Mononuclear cell (primary cell): ENCODE results near the gene CPLX1. TPM values are rescaled to one million over a fixed set of nuclear protein-coding genes. Genes with fewer than 3 reads are reported as not detected.

Experiments used
- H3K27me3 ChIP-seq: 2 replicates; pipeline ENCODE4 v1.6.0; 2011; ENCODE audit warnings: low read length, control low read depth; ENCODE audit not compliant: insufficient read depth
- H3K4me1 ChIP-seq: 2 replicates; pipeline ENCODE4 v1.5.1; 2011; ENCODE audit warnings: mild to moderate bottlenecking, low read length, control low read depth; ENCODE audit not compliant: insufficient read depth
- H3K4me3 ChIP-seq: 2 replicates; pipeline ENCODE4 v1.5.1; 2011; ENCODE audit warnings: mild to moderate bottlenecking, low read length, moderate library complexity
- H3K9me3 ChIP-seq: 2 replicates; pipeline ENCODE4 v1.5.1; 2011; ENCODE audit warnings: low read depth, mild to moderate bottlenecking, control low read depth, low read length
- total RNA-seq: library from RNA; depleted of rRNA; stranded (reverse); fragments of >200 nt; gene quantifications from one replicate; pipeline ENCODE4 v1.2.3, GENCODE V29; 2012

CPLX1 gene
- total RNA-seq, 1 donor: 0.10 TPM

GRCh38 chr4:830601-831482 is 4.9 kb upstream of the CPLX1 start:
- no peaks in the 10 kb centered on the region for H3K9me3 ChIP-seq
- H3K4me1 ChIP-seq: no peaks in the 10 kb centered on the region
- no peak overlapping the region for H3K4me3 ChIP-seq
- H3K27me3 ChIP-seq: peaks cover 15% of the 10 kb centered on the region

DNA sequence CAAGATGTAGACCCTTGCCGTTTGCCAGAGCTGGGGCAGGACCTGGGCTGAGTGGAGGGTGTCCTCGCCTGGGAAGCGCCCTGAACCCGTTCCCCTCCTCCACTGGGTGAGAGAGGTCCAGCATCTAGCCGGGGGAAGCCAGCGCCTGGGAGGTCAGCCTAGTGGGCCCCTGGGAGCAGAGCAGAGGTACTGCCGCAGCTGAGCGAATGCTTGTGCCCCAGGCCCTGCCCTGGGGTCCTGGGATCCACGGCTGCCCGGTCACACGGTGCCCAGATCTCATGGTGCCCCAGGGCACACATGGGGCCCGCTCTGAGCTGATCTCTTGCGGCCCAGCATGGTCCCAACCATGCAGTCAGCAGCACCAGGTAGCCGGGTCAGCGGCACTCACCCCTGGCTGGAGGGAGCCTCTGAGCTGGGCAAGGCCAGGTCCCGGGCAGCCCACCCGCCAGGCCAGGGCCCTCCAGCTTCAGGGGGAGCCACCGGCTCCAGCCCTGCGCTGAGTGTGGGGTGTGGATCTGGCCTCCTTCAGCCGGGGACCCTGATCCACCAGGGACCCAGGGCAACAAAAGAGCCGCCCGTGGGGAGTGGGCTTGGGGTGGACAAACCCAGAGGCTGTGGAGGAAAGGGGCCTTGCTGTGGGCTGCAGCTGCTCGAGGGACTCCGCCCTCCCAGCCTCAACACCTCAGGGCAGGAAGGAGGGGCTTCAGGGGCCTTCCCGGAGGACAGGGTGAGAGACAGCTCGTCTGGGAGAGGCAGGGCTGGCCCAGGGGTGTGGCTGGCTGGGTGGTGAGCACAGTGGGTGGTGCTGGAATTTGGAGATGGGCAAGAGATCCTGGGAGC is 4.1 kb upstream of the CPLX1 start:
- no peak overlapping the region for H3K4me3 ChIP-seq
- no peaks in the 10 kb centered on the region for H3K4me1 ChIP-seq
- H3K9me3 ChIP-seq: no peaks in the 10 kb centered on the region
- peaks cover 17% of the 10 kb centered on the region for H3K27me3 ChIP-seq

GRCh38 chr4:829291-829690 is 3.4 kb upstream of the CPLX1 start:
- Histone ChIP-seq H3K9me3 (no peaks in the 10 kb centered on the region), H3K27me3 (peaks cover 24% of the 10 kb centered on the region), H3K4me3 (no peak overlapping the region), H3K4me1 (no peaks in the 10 kb centered on the region)

DNA sequence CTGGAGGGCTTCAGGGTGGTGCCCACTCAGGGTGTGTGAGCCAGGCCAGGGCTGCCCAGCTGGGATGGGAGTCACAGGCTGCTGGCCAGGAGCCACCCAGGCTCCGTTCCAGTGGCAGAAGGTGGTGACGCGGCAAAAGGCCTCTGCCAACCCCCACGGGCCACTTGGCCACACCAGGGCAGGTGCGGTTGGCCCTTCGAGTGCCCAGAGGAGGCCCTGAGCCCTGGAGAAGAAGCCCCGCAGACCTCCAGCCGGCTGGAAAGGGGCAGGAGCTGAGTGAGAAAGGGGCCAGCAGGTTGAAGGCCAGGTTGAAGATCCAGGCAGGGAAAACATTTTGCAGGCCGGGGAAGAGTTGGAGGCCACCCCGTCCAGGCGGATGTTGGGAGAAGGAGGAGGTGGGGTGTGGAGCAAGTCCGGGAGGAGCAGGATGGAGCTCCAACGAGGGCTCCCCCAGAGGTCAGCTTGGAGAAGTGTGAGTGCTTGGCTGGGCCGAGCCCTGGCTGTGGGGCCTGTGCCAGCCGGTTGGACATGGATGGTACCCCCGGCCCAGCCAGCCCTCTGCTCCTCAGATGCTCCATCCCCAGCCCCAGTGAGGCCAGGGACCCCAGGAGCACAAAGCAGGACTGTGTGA is 2.8 kb upstream of the CPLX1 start:
- Histone ChIP-seq H3K9me3 (no peaks in the 10 kb centered on the region), H3K27me3 (peaks cover 30% of the 10 kb centered on the region), H3K4me1 (no peaks in the 10 kb centered on the region), H3K4me3 (no peak overlapping the region)

DNA sequence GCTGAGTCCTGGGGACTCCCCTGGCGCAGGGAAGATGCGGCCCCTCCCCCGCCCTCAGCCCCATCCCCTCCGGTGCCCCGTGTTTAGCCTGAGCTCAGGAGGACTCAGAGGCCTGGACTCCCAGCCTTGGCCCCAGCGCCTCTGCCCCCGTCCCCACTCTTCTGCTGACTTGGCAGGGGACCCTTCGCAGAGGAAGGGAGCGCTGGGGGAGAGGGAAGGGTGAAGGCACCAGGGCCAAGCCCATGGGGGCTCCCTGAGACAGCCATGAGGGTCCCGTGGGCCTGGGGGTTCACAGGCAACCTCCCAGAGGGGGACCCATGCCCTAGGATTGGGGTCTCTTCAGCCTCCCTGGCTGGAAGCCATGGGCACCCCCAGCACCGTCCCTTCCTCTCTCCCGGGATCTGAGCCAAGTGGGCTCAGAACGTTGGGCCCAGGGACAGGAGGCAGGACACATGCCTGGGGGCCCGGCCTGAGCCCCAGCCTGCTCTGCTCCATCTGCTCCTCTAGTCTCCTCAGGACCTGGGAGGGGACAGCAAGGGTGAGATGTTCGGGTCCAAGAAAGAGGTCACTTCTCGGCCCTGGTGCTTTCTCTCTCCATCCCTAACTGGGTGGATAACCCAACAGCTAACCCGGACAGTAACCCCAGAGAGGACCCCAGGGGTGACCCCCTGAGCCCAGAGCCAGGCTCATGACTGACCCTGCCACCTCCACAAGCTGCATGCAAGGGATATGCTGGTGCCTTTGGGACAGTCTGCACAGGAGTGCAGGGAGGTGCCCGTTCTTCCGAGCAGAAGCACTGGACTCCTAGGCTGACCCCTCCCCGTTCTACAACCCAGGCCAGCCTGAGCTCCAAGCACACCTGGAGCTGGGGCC is 1.5 kb upstream of the CPLX1 start:
- Histone ChIP-seq H3K4me1 (no peaks in the 10 kb centered on the region), H3K27me3 (peaks cover 32% of the 10 kb centered on the region), H3K4me3 (no peak overlapping the region), H3K9me3 (no peaks in the 10 kb centered on the region)

DNA sequence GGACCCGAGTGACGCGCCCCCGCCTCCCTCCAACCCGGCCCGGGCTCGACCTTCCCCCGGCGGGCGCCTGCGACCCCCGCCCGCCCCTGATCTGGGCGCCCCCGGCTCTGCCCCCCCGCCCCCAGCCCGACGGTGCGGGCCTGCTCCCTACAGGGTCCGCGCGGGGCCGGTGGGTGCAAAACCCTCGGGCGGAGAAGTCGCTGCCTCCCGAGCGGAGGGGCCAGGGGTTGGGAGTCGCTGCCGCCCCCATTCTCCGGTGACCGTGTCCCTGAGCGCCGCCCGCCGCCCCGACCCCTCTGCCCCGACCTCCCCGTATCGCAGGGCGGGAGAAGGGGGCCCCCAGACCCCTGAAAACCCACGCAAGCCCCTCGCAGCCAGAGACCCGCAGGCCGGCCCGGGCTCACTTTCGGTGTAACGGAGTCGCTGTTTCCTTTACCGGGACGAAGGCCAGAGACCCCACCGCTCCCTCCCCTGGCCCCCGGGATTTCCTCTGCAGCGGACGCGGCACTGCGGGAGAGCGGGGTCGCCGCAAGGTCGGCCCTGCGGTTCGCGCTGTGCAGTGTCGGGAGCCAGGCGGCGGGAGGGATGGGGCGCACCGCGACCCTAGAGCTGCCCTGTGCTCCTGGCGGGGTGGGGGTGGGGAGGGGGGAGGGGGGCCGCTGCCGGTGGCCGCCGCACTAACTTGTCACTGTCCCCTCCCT is 729 bp upstream of the CPLX1 start:
- Histone ChIP-seq H3K4me3 (no peak overlapping the region), H3K27me3 (peaks cover 32% of the 10 kb centered on the region), H3K4me1 (no peaks in the 10 kb centered on the region), H3K9me3 (no peaks in the 10 kb centered on the region)

GRCh38 chr4:825063-825970 is 612 bp downstream of the CPLX1 start:
- Histone ChIP-seq H3K9me3 (no peaks in the 10 kb centered on the region), H3K4me3 (no peak overlapping the region), H3K27me3 (peaks cover 32% of the 10 kb centered on the region)

GRCh38 chr4:824461-825062 is 1.4 kb downstream of the CPLX1 start:
- Histone ChIP-seq H3K9me3 (no peaks in the 10 kb centered on the region), H3K4me3 (no peak overlapping the region), H3K27me3 (peaks cover 32% of the 10 kb centered on the region), H3K4me1 (no peaks in the 10 kb centered on the region)

More at GRCh38 chr4:825063-825970, 612 bp downstream of the CPLX1 start:
- no peaks in the 10 kb centered on the region for H3K4me1 ChIP-seq

- Histone ChIP-seq H3K4me1 (no peaks in the 10 kb centered on the region), H3K9me3 (no peaks in the 10 kb centered on the region), H3K4me3 (no peak overlapping the region), H3K27me3 (peaks cover 32% of the 10 kb centered on the region)
These were observed 2.0 kb downstream of the CPLX1 start for GRCh38 chr4:823761-824460.

DNA sequence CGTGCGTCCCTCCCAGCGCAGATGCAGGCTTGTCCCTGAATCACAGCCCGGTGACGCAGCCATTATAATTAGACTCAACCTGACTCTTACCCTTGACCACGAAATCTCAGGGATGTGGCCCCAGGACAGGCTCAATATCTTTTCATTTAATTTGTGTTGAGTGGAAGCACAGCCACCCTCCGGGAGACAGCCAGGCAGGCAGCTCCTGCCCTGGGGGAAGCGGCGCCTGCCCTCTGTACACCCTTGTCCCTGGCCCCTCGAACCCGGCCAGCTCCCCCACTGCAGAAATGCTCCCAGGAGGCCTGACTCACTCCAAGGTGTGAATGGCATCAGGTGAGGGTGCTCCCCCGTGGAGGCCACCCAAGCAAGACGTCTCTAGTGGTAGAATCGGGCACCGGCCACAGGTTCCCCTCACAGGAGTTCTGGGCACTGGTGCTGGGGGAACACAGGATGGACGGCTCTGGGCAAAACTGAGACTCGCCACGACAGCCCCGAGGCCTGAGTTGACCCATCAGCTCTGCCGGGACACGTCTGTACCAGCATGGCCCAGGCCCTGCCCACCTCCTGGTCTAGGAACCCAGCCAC is 2.7 kb downstream of the CPLX1 start:
- H3K4me3 ChIP-seq: no peak overlapping the region
- H3K4me1 ChIP-seq: no peaks in the 10 kb centered on the region
- no peaks in the 10 kb centered on the region for H3K9me3 ChIP-seq
- H3K27me3 ChIP-seq: peaks cover 28% of the 10 kb centered on the region

DNA sequence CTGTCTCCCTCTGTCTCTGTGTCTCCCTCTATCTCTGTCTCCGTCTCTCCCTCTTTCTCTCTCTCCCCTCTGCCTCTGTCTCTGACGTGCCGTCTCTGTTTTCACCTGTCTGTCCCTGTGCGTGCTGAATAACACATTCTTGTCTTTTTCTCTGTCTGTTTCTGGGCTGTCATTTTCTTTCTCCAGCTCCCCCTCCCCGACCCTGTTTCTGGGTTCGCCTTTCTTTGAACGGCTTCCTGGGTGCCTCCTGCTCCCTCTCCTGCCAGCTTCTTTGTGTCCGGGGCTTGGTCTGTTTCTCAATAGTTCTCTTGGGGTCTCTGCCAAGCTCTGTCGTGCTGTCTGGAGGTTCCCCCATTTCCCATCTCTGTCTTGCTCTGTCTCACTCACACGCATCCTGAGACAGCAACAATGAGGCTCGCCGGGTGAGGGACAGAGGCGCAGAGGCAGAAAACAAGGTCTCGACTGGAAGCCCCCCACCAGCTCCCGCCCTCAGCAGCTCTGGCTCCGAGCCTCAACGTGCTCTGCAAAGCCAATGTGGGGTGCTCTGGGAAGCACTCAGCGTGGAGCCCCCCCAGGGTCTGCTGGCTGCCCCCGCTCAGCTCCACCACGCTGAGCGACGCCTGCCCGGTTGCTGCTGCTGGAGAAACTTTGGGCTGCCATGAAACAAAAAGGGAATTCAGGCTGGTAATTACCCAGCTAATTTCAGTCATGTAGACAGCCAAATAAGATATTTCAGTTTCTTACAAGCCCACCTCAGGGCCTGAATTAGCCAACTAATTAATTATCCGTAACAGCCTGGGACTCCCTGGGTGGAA is 3.4 kb downstream of the CPLX1 start:
- Histone ChIP-seq H3K4me3 (no peak overlapping the region), H3K27me3 (peaks cover 22% of the 10 kb centered on the region), H3K4me1 (no peaks in the 10 kb centered on the region), H3K9me3 (no peaks in the 10 kb centered on the region)
